GM23248 (cell line): ENCODE results near the gene GNPTAB. TPM values are rescaled to one million over a fixed set of nuclear protein-coding genes. Genes with fewer than 3 reads are reported as not detected.

Experiments
- DNase-seq: peaks from one replicate; pipeline ENCODE4 v3.0.0-alpha.2; 2015
- H2AFZ ChIP-seq: fragments of 200-600 bp; sonication (generic); 2 replicates; pipeline ENCODE4 v1.6.1; 2016; ENCODE audit warnings: antibody characterized with exemption
- H3F3A ChIP-seq: fragments of 200-600 bp; sonication (generic); 2 replicates; pipeline ENCODE4 v1.6.1; 2016; ENCODE audit warnings: mild to moderate bottlenecking, antibody characterized with exemption, mixed run types; ENCODE audit not compliant: insufficient read depth
- H3K27ac ChIP-seq: fragments of 200-600 bp; sonication (generic); 2 replicates; pipeline ENCODE4 v1.5.1; 2016; ENCODE audit warnings: mild to moderate bottlenecking
- H3K27me3 ChIP-seq: fragments of 200-600 bp; sonication (generic); replicated peaks from 2 replicates; pipeline ENCODE4 v1.6.1; 2016; ENCODE audit warnings: mild to moderate bottlenecking; ENCODE audit not compliant: insufficient read depth
- H3K36me3 ChIP-seq: fragments of 200-600 bp; sonication (generic); 2 replicates; pipeline ENCODE4 v1.6.1; 2016; ENCODE audit warnings: low read depth, mild to moderate bottlenecking
- H3K4me1 ChIP-seq: fragments of 200-600 bp; sonication (generic); 2 replicates; pipeline ENCODE4 v1.6.1; 2016; ENCODE audit warnings: mild to moderate bottlenecking; ENCODE audit not compliant: insufficient read depth
- H3K4me2 ChIP-seq: fragments of 200-600 bp; sonication (generic); one replicate; pipeline ENCODE4 v1.6.1; 2016; ENCODE audit warnings: mild to moderate bottlenecking; ENCODE audit not compliant: unreplicated experiment
- H3K4me3 ChIP-seq: fragments of 200-600 bp; sonication (generic); 2 replicates; pipeline ENCODE4 v1.5.1; 2016; ENCODE audit warnings: mild to moderate bottlenecking
- H3K79me2 ChIP-seq: fragments of 200-600 bp; sonication (generic); 2 replicates; pipeline ENCODE4 v1.6.1; 2016; ENCODE audit warnings: mild to moderate bottlenecking; ENCODE audit not compliant: insufficient read depth
- H3K9ac ChIP-seq: fragments of 200-600 bp; sonication (generic); 2 replicates; pipeline ENCODE4 v1.6.1; 2016; ENCODE audit warnings: mild to moderate bottlenecking
- H3K9me2 ChIP-seq: fragments of 200-600 bp; sonication (generic); 2 replicates; pipeline ENCODE4 v1.6.1; 2016; ENCODE audit warnings: mixed run types, mild to moderate bottlenecking, moderate library complexity; ENCODE audit not compliant: insufficient read depth
- H3K9me3 ChIP-seq: fragments of 200-600 bp; sonication (generic); one replicate; pipeline ENCODE4 v1.6.1; 2017; ENCODE audit warnings: low read depth
- H4K20me1 ChIP-seq: fragments of 200-600 bp; sonication (generic); 2 replicates; pipeline ENCODE4 v1.6.0; 2016; ENCODE audit not compliant: insufficient read depth
- EZH2 ChIP-seq: fragments of 200-600 bp; sonication (generic); IDR thresholded peaks from 2 replicates; pipeline ENCODE4 v1.6.1; 2018; ENCODE audit warnings: antibody characterized with exemption, mild to moderate bottlenecking; ENCODE audit not compliant: insufficient read depth, poor library complexity, severe bottlenecking
- EZH2phosphoT487 ChIP-seq: fragments of 200-600 bp; sonication (generic); IDR thresholded peaks from 2 replicates; pipeline ENCODE4 v1.6.1; 2018; ENCODE audit warnings: antibody characterized with exemption, moderate library complexity, mild to moderate bottlenecking, low read depth; ENCODE audit not compliant: insufficient read depth
- WGBS, 2 experiments: methylation state at CpG; one replicate each; pipeline ENCODE4 v1.1.6; 2015 to 2017; ENCODE audit warnings: low lambda C conversion rate in 2 of 2, low coverage in 1 of 2; ENCODE audit errors: missing lambda C conversion rate in 2 of 2; 5-methylcytosine and 5-hydroxymethylcytosine counted together
- in situ Hi-C: fragments of 300-500 bp; cut with MboI; formaldehyde crosslinking; loops from 2 replicates; pipeline ENCODE4 v1.15.0; 2020
- polyA plus RNA-seq: library from polyadenylated mRNA; unstranded; fragments of >200 nt; fragmentation: Nextera tagmentation; extraction: Ambion mirVana; gene quantifications from 2 replicates; pipeline ENCODE4 v1.2.1, GENCODE V29; 2016
- total RNA-seq: library from RNA; depleted of rRNA; stranded (reverse); fragments of >200 nt; shearing (Covaris generic); gene quantifications from 2 replicates; pipeline ENCODE4 v1.2.3, GENCODE V29; 2014

Gene GNPTAB
- total and polyA plus RNA-seq, 2 experiments from 2014 or later: 20.6 to 23.3 TPM

DNA sequence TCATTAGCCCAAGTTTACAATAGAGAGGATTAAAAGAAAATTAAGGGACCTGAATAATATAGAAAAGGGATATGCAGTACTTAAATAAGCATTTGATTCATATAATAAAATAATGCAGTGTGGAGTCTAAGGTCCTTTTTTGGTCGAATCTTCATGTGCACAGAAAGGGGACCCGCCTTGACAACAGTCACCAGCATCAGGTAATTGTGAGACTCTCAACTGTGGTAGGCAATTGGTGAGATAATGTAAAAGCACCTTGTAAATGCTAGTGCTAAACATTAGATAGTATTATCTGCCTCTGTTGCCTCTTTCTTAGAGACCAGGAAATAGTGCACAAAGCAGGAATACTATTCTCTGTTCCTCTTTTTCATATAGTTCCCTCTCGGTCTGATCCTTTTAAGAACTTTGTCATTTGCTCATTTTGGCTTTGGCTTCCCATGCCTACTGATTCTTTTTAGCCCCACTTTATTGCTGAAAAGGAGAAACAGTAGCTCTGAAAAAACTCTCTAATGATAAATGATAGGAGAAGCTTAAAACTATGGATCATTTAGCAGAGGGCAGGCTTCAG, 115.8 kb downstream of the GNPTAB start:
- WGBS, 2 experiments: 93 to 96% methylated on average over 3 of the region's 3 CpGs

GRCh38 chr12:101713930-101714329, 116.8 kb downstream of the GNPTAB start:
- Histone ChIP-seq H3K9me2 (no peaks in the 10 kb centered on the region), H3K4me1 (no peaks in the 10 kb centered on the region), H2AFZ (no peak overlapping the region), H3K9ac (no peak overlapping the region), H3K36me3 (no peaks in the 10 kb centered on the region), H3K27ac (no peak overlapping the region), H3F3A (no peaks in the 10 kb centered on the region), H4K20me1 (no peaks in the 10 kb centered on the region), H3K4me2 (no peak overlapping the region), H3K79me2 (0 out of 2 replicates have a peak, but pooled peaks cover 4% of the 10 kb centered on the region), H3K4me3 (no peak overlapping the region), H3K27me3 (no peaks in the 10 kb centered on the region), H3K9me3 (no peaks in the 10 kb centered on the region)
- 96 to 100% methylated on average over 2 of the region's 2 CpGs for WGBS, 2 experiments
- DNase-seq: no peak
- in situ Hi-C loops: no loop called here
- no peak for TF ChIP-seq EZH2phosphoT487
- TF ChIP-seq EZH2: no peak

More for the DNA sequence above, 115.8 kb downstream of the GNPTAB start:
- Histone ChIP-seq H4K20me1 (no peaks in the 10 kb centered on the region), H2AFZ (no peak overlapping the region), H3K4me2 (no peak overlapping the region), H3K9ac (no peak overlapping the region), H3K27ac (no peak overlapping the region), H3K9me3 (no peaks in the 10 kb centered on the region), H3K9me2 (no peaks in the 10 kb centered on the region), H3K27me3 (no peaks in the 10 kb centered on the region), H3F3A (no peaks in the 10 kb centered on the region), H3K79me2 (0 out of 2 replicates have a peak, but pooled peaks cover 4% of the 10 kb centered on the region), H3K4me3 (no peak overlapping the region), H3K36me3 (no peaks in the 10 kb centered on the region; the same call in 1 of the 2 replicates), H3K4me1 (no peaks in the 10 kb centered on the region)
- TF ChIP-seq EZH2: no peak
- no peak for TF ChIP-seq EZH2phosphoT487
- DNase-seq: no peak
- in situ Hi-C loops: no loop called here

DNA sequence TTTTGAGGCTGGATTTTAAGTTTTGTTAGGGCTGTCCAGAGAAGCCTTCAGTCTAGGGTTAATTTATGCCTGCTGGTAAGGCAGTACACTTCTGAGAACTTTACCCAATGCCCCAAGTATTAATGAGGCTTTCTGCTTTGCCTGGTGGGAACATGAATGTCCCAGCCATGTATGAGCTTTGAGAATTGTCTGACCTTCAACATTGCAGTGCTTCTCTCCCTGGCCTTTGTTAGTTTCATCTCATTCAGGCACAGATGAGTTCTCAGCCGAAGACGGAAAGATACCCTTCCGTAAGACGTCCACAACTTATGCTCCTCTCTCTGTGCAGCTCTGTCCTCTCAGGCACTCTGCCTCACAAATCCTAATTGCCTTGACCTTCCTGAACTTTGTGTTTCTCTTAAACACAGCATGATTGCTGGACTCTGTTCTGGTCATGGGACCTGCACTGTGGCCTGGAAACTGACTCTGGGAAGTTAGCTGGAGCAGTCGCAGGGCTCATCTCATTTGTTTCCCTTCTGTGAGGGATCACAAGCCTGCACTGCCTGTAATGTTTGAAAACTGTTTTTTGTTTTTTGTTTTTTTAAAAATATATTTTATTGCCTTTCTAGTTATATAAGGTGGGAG, 117.6 kb downstream of the GNPTAB start:
- TF ChIP-seq EZH2phosphoT487 (no peak), EZH2 (no peak)
- H3K27ac ChIP-seq: no peak overlapping the region
- no peak overlapping the region for H3K4me3 ChIP-seq
- 0 out of 2 replicates have a peak, but pooled peaks cover 4% of the 10 kb centered on the region for H3K79me2 ChIP-seq
- H3K27me3 ChIP-seq: no peaks in the 10 kb centered on the region
- no peak for DNase-seq
- no peaks in the 10 kb centered on the region for H3K4me1 ChIP-seq
- no peaks in the 10 kb centered on the region for H3K9me2 ChIP-seq
- no peak overlapping the region for H3K9ac ChIP-seq
- H3K4me2 ChIP-seq: no peak overlapping the region
- in situ Hi-C loops: no loop called here
- no peak overlapping the region for H2AFZ ChIP-seq
- H3K9me3 ChIP-seq: no peaks in the 10 kb centered on the region
- H4K20me1 ChIP-seq: no peaks in the 10 kb centered on the region
- H3F3A ChIP-seq: no peaks in the 10 kb centered on the region
- 44 to 55% methylated on average over 5 of the region's 5 CpGs for WGBS, 2 experiments
- H3K36me3 ChIP-seq: no peaks in the 10 kb centered on the region

DNA sequence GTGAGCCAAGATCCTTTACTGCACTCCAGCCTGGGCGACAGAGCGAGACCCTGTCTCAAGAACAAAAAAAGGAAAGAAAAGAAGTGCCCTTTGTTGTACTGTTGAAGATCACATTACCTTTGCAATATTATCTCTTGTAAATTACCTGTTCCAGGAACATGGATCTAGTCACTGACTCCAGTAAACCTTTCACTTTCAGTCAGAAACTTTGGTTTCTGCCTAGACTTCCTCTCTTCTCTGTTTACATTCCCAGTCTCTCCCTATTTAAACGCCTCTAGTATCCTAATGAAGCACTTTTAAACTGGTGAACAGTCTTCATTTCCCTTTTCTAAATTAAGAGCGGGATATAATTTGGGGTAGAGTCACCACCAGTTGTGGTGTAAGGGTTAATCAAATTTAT, 120.5 kb downstream of the GNPTAB start:
- H2AFZ ChIP-seq: no peak overlapping the region
- H3K27me3 ChIP-seq: no peaks in the 10 kb centered on the region
- 94% methylated on average over 2 to 4 of the region's 4 CpGs for WGBS, 2 experiments
- TF ChIP-seq EZH2 (no peak), EZH2phosphoT487 (no peak)
- H3K4me2 ChIP-seq: no peak overlapping the region
- H3K36me3 ChIP-seq: no peaks in the 10 kb centered on the region
- H3K9ac ChIP-seq: no peak overlapping the region
- no peak for DNase-seq
- H3K9me2 ChIP-seq: no peaks in the 10 kb centered on the region
- H3K4me3 ChIP-seq: no peak overlapping the region
- no peaks in the 10 kb centered on the region for H4K20me1 ChIP-seq
- H3K27ac ChIP-seq: no peak overlapping the region
- no peaks in the 10 kb centered on the region for H3K9me3 ChIP-seq
- peaks cover 22% of the 10 kb centered on the region; the same call in 1 of the 2 replicates for H3K79me2 ChIP-seq
- no peaks in the 10 kb centered on the region for H3F3A ChIP-seq
- in situ Hi-C loops: no loop called here
- peaks cover 4% of the 10 kb centered on the region; the same call in 1 of the 2 replicates for H3K4me1 ChIP-seq
